HG03469 (cell line): Measurements from ENCODE around the gene GLCE.

Source experiments
- ATAC-seq: cut with Tn5 transposase; IDR thresholded peaks from one replicate; pipeline ENCODE4 v1.9.1; 2021; ENCODE audit warnings: mild to moderate bottlenecking, moderate library complexity, moderate number of reproducible peaks; ENCODE audit not compliant: unreplicated experiment

Gene GLCE

DNA sequence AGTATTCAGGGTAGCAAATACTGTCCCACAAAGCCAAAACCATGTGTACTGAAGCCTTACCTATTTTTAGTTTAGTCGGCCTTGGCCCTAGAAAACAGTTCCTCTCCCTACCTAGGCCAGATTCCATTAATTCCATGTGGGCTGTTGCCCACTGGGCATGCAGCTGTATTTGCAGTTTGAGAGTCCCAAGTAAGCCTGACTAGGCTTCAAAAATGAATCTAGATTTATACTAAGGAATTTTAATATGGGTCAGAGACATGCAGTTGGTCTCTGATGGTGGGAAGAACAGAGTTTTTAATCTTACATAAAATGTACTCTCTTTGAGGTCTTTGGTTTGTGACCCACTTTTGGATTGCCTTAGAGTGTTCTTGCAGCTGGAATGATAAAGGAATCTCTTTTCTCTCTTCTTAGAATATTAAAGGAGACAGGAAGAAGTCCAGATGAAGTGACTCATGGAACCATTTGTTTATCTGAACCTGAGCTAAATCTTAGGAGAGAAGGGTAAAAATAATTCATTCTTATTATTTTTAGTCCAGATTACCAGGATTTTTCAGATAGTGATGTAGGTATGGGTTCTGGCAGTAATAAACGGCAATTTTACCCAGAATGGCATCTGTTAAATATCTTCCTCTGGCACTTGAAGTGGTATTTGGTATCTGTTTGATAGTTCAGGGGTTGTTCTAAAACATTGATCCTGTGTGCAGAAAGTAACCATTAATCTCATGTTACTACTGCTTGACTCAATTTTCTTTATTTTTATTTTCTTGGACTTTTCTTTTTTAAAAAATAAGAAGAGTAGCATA lies 33.8 kb downstream of the GLCE start:
- no peak for ATAC-seq

DNA sequence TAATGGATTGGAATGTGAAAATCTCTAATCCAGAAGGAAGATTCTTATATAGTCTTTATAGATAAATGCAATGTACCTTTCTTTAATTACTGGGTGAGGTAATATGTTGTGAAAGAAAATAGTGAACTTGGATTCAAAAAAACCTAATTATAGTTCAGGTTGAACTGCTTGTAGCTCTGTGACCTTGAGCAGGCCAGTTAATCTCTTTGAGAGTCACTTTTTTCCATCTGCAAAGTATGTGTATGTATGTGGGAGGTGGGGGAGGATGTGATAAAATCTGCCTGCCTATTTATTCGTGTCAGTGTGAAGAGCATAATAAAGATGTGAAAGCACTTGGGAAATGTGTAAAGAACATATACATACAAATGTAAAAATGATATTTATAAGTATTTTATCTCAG lies 34.4 kb downstream of the GLCE start:
- ATAC-seq = no peak

- ATAC-seq = no peak
Observed at GRCh38 chr15:69200832-69201745, 40.7 kb downstream of the GLCE start.

DNA sequence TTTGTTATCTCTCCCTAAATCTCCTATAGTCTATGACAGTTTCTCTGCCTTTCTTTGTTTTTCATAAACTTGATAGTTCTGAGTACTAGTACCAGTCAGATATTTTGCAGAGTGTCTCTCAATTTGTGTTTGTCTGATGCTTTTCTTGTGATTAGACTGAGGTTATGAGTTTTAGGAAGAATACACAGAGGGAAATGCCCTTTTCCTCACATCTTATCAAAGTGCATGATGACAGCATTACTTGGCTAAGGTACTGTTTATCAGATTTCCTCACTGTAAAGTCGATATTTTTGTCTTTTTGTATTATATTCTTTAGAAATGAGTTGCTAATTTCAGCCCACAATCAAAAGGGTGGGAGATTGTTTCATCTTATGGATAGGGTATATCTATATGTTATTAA lies 45.6 kb downstream of the GLCE start:
- no peak for ATAC-seq

- no peak for ATAC-seq
Observed at GRCh38 chr15:69209661-69210060, 49.2 kb downstream of the GLCE start.

DNA sequence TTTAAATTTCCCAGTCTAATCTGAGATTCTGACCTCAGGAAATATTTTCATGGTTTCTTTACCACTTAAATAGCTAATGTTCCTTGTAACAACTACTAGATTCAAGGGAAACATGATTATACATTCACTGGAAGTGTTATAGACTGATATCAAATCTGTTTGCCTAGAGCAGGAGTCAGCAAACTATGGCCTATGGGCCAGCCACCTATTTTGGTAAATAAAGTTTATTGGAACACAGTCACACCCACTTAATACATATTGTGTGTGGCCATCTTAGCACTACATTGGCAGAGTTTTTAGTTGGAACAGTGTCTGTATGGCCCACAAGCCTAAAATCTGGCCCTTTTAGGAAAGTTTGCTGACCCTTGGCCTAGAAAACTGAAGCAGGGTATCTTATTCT lies 50.1 kb downstream of the GLCE start:
- no peak for ATAC-seq

DNA sequence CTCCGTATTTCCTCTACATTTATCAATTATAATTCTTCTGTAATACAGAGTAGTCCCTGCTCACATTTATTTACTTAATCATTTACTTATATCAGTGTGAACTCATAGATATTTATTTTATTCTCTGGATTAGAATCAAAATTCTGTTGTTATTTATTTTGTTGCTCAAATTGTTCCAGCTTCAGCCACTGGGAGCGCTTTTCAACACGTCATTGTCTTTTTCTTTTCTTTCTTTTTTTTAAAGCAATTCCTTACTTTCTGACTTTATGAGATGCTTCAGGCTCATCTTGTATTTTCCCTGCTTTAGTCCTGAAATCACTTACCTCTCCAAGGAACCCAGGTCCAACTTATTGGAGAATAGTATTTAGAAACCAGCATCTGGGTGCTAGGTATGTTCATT lies 53.4 kb downstream of the GLCE start:
- ATAC-seq = no peak

GRCh38 chr15:69215314-69216035 lies 55.0 kb downstream of the GLCE start:
- no peak for ATAC-seq

DNA sequence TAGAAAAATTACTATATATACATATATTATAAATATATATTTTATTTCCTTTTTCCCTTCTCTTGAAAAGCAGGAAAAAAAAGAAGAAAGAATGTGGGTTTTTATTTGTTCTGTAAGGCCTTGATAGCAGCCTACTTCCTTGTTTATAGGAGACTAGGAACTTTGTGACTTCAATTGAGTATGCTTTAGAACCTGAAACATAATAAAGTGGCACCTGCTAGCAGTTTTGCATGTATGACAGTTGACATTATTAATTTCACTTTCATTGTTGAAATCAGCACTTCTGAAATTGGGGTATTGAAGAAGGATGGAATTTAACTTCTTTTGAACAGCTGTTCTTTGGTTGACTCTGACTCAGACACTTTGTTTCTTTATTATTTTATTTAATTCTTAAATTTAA lies 56.9 kb downstream of the GLCE start:
- no peak for ATAC-seq

DNA sequence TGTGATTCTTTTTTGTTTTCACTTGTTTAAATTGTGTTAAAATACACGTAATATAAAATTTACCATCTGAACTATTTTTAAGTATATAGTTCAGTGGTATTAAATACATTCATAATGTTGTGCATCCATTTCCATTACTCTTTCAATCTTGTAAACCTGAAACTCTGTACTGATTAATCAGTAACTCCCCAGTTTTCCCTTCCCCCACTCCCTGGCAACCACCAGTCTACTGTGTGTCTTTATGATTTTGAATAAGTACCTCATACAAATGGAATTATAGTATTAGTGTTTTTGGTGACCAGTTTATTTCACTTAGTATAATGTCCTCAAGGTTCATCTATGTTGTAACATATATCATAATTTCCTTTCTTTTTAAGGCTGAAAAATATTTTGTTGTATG lies 59.3 kb downstream of the GLCE start:
- ATAC-seq = no peak

DNA sequence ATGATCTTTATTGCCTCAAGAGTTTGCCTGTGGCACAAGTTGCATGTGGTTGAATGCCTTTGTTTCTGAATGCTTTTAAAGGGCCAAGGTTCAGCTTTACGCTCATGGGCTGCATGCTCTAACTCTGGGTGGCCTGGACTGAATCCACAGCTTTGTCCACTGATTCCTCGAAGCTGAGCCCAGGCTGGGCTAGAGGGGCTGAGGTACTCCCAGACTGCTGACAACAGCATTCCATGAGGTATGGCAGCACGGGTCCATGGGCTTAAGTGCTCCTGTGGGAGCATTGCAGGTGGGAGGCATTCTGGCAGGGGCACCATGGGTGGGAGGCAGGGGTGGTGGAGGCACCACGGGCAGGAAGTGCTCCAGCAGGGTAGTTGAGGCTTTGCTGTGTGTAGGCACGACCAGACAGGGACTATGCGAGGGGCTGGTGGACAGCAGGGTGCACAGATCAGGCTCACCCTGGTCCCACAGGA lies 61.6 kb downstream of the GLCE start:
- ATAC-seq = no peak

- ATAC-seq = no peak
Observed at GRCh38 chr15:69223083-69223813, 62.8 kb downstream of the GLCE start.

- no peak for ATAC-seq
Observed at GRCh38 chr15:69224383-69224782, 63.9 kb downstream of the GLCE start.

GRCh38 chr15:69225355-69226022 lies 65.1 kb downstream of the GLCE start:
- ATAC-seq = no peak

DNA sequence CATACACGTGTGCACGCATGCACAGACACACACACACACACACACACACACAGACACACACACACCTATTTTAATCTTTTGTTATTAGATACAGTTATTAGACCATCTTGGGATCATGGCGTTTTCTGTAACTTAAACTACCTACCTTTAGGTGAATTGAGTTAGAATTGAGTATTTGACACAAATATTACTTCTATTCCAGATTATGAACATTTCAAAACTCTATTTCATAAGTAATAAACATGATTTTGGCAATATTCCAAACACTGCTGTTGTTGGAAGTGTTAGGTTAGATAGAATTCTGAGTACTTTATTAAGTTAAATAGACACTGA lies 65.6 kb downstream of the GLCE start:
- ATAC-seq = no peak

DNA sequence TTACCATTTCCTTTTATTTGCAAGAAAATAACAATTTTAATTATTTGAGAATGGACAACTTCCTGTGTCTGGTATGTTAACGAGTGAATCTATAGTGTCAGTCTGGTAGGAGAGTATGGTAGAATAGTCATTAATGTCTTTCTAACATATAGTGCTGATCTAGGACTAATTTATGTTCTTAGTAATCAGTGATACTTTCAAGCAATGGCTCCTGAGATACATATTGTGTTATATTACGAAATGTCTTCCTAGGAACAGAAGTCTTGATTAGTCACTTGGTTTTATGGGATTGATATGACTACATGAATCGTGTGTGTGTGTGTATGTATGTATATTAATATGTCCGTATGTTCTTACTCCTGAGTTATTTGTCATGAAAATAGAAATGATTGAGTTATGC lies 71.7 kb downstream of the GLCE start:
- no peak for ATAC-seq

GRCh38 chr15:69232765-69233164 lies 72.3 kb downstream of the GLCE start:
- no peak for ATAC-seq

DNA sequence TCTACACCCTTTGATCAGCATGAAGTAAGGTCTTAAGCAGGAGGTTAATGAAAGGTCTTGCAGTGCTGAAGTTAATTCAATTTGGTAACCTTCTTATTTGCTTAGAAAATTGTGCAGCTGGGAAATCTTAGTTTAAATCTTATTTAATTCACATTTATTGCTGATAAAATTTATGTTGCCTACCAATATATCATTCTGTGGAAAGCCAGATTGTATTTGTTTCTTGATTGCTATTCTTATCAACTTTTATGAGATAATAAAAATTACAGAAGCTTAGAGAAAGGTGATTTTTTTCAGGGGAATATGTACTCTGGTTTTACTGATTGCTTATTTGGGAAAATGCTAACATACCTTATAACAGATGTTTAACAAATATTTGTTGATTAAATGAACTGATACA lies 74.2 kb downstream of the GLCE start:
- ATAC-seq = no peak

- no peak for ATAC-seq
Observed at GRCh38 chr15:69236505-69236904, 76.1 kb downstream of the GLCE start.

GRCh38 chr15:69237718-69238117 lies 77.3 kb downstream of the GLCE start:
- ATAC-seq = no peak
